HG03108 (cell line): ENCODE data around the gene ATP5PO.

Source experiments
- ATAC-seq: cut with Tn5 transposase; IDR thresholded peaks from one replicate; pipeline ENCODE4 v1.9.1; 2021; ENCODE audit warnings: moderate library complexity; ENCODE audit not compliant: unreplicated experiment

Gene ATP5PO

DNA sequence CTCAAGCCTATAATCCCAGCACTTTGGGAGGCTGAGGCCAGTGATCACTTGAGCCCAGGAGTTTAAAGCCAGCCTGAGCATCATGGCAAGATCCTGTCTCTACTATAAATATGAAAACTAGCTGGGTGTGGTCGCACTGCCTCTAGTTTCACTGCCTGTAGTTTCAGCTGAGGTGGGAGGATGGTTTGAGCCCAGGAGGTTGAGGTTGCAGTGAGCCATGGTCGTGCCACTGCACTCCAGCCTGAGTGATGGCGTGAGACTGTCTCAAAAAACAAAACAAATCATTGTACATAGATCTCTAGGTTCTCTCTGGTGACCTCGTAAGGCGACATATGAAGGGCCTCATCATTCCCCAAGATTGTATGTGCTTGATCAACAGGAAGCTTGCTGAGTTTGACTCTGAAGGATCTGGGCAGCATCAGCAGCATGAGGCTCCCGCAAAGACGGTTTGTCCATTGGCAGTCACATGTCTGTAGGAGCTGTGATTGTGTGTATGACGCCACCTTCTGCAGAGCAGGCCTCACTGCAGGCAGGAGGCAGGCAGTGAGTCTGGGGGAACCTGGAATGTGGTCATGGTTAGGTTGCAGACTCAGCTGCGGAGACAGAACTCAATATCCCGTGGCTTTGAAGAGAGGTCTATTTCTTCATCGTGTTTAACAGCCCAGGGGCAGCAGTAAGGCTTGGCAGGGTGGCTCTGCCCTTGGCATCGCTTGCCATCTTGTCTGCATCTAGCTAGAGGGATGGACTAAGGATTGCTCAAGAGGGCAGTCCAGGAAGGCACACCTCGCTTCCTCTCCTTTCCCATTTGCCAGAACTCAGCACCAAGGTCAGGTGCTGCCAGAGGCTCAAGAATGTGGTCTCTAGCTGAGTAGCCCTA is 14.0 kb downstream of the ATP5PO start:
- ATAC-seq, result no peak

DNA sequence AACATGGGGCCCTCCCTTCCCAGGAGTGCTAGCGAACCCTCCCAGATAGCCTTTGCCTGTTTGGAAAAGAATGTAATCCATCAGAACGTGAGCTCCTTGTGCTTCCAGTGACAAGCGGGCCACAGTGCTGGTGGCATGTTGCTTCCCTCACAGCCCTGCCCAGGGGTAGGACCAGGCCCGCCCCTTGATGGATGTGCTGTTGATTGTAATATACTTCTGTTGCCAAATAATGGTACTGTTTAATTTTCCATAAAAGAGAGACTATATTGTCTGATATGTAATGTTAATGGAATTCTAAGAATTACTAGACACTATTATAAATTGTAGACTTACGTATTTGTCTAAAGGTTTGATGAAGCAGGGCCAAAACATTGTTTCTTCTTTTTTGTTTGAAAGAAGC is 16.4 kb downstream of the ATP5PO start:
- ATAC-seq, result no peak

DNA sequence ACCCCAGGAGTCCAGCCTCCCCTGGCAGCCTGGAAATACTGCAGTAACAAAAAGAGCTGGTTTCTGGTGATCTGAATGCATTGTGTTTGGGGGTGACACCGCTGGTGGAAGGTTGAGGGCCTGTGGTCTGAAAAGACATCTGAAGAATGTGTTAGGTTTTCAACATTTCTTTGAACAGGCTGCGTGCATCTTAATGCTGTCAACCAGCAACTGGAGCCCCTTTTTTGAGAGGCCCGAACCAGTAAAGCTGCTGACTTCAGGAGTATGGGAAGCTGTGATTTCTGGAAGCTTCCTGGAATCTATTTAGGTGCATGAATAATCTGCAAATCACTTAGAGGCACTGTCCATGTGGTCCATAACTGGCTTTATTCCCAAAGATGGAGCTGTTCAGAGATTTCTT is 17.0 kb downstream of the ATP5PO start:
- no peak for ATAC-seq

DNA sequence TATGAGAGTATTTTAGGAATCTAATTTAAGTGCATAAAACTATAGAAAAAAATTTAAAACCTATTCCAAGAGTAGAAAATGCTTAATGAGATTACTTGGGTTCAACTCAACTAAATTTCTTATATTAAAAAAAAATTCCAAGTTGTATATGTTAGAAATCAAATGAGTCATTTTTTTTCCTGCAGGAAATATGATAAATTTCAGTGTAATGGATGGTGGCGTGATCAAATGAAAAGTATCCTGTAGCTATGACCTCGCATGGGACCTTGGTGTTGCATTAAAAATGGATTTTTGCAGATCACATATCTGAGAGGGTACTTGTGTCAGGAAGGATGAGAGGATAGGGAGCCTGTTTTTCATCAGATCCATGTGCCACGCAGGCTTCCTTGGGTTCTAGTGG is 17.9 kb downstream of the ATP5PO start:
- no peak for ATAC-seq

DNA sequence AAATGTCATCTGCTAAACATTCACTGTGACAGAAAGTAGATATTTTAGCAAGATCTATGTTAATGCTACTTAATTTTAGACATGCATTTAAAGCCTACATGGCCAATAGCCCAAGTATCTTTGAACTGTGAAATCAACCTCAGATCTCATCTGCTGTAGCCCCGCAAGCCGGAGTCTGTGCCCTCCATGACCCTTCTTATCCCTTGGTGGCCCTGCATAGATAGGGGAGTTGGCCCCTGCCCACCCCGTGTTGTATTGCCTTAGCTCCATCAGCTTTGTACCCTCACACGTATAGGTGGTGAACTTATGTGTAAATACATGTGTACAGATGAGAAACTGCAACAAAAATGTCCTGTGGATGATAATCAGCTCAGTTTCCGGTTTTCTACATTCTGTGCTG is 18.5 kb downstream of the ATP5PO start:
- ATAC-seq, result no peak

DNA sequence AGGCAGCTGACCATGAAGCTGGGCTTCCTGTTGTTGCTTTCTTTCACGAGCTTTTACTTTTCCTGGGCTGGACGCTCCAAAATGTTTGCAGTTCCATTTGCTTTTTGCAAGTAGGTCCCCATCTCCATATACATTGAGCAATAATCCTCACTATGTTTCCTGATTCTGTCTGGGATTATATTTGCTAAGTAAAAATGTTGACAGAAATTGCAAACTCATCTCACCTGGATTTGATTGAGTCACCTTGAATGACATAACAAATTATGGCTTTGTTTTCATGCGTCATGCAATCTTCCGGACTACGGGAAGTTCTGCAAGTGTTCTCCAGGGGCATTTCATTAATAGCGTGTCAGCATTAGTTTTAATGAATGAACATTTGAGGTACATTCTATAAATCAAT is 18.9 kb downstream of the ATP5PO start:
- ATAC-seq, result no peak

DNA sequence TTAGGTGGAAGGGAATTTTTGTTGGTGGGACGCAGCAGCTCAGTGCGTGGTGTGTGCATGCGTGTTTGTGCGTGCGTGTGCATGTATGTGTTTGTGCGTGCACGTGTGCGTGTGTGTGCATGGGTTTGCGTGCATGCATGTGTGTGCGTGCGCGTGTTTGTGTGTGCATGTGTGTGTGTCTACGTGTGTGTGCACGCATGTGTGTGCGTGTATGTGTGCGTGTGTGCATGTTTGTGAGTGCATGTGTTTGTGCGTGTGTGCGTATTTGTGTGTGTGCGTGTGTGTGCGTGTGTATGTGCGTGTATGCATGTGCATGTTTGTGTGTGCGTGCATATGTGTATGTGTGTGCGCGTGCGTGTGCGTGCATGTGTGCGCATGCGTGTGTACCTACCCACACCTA is 20.2 kb downstream of the ATP5PO start:
- no peak for ATAC-seq

DNA sequence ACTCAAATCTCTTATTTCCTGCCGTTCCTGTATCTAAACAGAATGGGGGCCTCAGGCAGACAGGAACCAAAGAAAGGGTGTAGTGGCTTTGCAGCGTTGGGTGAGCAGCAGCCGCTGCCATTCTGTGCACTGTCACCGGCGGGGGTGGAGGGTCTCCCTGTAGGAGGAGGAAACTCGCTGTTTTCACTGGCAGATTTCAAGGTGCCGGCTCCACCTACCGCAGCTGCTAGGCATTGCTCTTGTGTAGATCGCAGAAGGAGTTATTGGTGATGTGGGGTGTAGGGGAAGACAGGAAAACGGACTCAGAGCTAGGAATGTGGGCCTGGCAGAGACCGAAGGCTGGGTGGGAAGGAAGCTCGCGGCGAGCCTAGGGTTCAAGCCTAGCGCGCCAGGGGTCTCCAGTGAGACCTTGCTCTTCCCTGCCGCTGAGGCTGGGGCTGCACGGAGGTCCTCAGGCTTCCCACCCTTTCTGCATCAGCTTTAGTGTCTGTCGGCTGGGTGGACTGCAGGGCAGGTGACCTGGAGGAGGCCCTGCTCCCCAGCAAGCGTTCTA is 20.8 kb downstream of the ATP5PO start:
- ATAC-seq, result no peak

DNA sequence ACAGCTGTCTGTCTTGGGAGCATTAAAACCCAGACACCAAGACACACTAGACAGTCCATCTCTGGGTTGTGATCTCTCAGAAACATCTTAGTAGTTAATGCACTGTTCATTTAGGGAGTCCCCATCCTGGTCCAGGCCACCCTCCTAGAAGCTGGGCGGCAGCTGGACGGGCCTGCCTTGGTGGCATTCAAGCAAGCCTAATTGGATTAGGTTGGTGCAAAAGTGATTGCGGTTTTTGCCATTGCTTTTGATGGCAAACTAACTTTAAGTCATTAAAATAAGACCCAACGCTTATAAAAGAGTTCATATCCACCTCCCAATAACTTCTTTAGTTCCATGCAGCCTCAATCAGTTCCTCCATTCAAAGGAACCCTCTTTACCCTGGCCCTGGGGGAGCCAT is 21.7 kb downstream of the ATP5PO start:
- no peak for ATAC-seq

DNA sequence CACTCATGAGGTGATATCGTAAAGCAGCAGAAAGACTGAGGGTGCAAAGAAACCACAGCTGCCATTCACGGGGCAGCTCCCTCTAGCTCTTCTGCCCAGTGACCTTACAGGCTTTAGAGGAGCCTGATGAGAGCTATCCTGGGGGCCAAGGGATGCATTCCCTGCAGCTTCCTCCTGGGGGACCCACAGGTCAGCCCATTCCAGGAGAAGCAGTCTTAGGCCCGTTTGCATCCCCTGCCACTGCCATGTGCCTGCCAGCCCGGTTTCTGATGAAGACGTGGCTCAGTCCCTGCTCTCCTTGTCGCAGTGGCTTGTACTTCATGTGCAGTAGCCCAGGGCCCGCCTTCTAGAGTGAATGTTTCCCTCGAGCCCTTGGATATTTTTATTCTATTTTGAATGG is 22.8 kb downstream of the ATP5PO start:
- no peak for ATAC-seq

DNA sequence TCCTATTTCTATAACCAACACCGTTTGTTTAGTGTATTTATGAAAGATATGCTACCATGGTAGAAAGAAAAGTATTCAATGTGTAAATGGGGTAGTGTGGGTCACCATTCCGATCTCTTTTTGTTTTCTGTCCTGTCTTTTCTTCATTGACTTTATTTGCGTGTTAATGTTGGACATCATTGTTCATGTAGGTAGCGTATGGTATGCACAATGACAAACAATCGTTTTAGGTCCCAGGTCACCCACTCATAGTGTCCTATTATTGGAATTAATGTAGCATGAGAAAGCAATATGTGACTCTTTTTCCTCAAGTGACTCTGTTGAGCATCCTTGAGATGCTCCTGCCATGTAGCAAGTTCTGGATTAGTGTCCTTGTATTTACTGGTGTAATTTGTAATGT is 25.4 kb downstream of the ATP5PO start:
- no peak for ATAC-seq

DNA sequence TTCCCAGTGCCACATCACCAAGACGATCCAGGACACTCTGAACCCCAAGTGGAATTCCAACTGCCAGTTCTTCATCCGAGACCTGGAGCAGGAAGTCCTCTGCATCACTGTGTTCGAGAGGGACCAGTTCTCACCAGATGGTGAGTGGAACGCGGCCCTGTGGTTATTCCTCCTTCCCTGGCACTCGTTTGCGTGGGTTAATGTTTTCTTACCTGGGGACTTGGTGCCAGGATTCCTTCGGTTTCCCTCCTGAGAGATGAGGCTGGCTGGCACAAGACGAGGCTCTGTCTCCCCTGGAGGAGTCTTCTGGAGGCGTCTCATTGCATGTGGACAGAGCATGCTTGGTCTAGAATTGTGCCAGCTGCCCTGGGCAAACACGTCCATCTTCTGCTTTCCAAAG is 29.3 kb downstream of the ATP5PO start:
- no peak for ATAC-seq

DNA sequence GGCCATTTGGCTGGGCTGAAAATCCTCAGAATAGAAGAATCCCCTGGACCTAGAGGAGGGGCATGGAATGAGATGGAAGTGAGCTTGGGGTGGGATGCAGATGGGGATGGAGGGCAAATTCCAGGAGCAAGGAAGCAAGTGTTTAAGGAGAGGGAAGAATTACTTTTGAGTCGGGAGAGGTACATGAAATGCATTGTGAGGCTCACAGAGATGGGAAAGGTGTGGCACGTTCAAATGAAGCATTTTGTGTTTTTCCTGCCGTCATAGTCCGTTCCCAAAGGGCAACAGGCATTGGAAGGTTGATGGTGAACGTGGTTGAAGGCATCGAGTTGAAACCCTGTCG is 30.5 kb downstream of the ATP5PO start:
- ATAC-seq, result no peak

DNA sequence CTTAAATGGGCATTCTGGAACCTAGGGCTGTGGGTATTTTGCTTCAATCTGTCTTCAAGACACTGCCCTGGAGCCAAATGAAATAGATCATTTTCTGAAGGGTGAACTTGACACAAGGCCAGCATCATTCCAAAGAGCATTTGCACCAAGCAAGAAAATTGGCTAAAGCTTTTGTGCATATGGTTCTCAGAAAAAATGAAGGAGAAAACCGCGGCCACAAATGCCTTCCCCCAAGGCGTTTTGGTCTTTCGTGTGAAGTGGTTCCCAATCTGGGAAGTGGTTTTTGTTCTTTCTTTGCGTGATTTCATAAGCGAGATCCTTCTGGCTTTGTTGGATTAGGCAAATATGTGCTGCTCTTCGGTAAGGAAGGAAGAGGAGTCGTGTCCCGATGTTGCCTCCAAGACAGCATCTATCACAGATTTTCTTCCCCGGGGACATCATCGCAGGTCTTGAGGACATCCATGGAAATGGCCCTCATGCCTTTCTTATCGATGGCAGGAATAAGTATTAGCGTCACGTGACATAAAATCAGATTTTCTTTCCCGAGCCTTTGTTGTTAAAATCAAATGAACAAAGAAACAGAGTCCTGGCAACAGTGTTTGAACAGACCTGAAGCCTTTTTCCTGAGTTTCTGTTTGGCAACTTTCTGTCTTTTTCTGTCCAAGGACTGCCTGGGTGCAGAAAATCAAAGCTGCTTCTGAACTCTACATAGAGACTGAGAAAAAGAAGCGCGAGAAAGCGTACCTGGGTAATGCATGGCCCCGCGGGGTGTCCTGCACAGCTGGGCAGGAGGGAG is 31.0 kb downstream of the ATP5PO start:
- no peak for ATAC-seq

DNA sequence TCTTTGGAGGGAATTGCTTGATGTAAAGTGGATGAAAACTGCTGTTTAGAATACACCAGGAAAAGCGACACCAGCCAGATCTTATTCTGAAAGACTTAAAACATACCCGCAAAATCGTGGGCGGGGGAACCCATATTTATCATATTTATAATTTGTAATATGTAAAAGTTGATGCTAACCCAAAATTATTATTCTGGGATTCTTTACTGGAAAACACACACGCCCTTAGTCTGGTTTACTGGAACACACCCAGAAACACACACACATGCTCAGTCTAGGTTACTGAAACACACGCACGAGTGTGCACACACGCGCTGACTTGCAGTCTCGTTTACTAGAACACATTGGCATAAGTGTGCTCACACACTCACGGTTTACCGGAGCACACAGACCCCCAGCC is 32.5 kb downstream of the ATP5PO start:
- no peak for ATAC-seq

DNA sequence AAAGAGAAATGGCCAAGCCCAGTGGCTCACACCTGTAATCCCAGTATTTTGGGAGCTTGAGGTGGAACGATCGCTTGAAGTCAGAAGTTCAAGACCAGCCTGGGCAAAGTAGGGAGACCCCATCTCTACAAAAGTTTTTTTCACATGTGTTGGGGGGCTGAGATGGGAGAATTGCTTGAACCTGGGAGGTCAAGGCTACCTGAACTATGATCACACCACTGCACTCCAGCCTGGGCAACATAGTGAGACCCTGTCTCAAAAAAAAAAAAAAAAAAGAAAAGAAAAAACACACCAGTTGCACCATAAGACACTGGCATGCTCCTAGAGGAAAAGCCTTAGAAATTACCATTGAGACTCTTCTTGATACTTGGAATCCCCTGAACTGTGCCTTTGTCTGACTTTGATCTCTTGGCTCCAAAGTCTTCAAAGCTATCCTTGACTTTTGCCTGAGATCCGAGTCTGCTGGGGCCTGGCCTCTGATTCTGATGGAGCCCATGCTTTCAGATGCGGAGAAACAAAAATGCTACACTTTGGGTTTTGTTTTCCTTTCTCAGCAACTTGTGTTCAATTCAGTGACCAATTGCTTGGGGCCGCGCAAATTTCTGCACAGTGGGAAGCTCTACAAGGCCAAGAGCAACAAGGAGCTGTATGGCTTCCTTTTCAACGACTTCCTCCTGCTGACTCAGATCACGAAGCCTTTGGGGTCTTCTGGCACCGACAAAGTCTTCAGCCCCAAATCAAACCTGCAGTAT is 33.7 kb downstream of the ATP5PO start:
- ATAC-seq, result no peak

DNA sequence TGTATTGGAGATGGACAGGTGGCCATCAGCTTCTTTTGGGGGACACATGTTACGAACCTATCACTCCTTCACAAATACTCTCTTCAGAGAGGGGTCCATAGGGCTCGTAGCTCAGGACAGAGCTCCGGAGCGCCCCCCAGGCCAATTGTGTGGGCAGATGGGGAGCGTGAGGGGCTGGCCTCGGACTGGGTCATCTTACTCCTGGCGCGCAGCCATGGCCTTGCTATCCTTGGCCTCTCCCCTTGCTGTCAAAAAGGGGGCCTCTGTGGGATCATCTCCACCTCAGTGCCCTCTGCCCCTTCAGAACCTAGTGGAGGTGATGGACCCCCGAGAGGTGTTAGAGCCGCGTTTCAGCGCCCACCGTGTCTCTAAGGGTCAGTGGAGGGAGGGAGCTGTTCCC is 35.0 kb downstream of the ATP5PO start:
- ATAC-seq, result no peak

DNA sequence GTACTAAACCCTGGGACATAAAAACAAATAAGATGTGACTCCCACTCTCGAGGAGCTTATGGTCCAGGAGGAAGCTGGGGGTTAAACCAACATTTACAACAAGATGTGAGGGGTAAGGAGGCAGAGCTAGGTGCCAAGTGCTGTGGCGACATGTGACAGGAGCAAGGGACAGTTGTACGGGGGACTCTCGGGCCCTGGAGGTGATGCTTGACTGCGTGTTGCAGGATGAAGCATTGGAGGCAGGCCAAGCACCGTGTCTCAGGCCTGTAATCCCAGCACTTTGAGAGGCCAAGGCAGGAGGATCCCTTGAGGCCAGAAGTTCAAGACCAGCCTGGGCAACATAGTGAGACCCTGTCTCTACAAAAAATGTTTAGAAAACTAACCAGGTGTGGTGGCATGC is 36.8 kb downstream of the ATP5PO start:
- ATAC-seq, result no peak

DNA sequence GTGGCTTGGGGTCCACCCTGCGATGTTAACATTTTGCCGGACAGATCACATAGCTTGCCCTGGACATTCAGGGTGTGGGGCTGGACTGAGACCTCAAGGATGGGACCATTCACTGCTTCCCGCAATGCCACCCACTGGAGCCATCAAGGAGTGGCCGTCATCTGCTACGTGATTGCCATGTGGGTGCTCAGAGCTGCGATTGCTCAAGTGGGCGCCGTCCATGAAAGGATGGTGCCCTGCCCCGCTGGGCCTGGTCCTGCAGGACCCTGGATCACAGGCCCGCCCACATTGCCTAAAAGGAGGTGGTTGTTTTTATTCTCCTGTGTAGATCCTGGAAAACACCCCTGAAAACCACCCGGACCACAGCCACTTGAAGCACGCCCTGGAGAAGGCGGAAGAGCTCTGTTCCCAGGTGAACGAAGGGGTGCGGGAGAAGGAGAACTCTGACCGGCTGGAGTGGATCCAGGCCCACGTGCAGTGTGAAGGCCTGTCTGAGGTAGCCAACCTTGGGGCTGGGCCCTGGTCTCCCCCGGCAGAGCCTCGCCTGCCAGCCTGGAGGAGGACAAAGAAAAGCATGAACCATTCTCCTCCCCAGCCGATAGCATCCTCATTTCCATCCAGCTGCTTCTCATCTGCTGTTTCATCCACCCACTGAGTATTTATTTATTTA is 40.4 kb downstream of the ATP5PO start:
- no peak for ATAC-seq

DNA sequence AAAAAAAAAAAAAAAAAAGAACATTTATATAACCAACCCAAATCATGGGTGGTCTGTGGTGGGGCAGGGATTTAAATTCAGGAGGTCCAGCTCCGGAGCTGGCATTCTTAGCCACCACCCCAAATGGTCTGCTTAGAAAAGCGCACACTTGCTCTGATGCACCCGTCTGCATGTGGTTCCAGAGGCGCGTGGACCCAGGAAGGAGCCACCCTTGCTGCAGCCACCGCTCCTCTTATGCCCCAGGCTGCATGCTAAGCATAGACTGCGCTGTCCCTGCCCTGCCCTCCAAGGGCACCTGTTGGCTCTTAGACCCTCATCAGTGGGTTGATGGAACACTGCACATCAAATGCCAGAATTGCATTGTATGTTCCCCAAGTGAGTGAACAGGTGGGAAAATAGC is 41.4 kb downstream of the ATP5PO start:
- ATAC-seq, result no peak
